Effector memory CD4-positive, alpha-beta T cell (primary cell): ENCODE data around the gene STT3B.
"Not testable (repeated sequence)": the region's sequence is repeated elsewhere in the genome, so short reads cannot be mapped to it uniquely, and the experiment has no call there.

Experiments
- DNase-seq, 3 donors: peaks; one replicate each; pipeline ENCODE4 v3.0.0-alpha.2; 2020
- H3K27ac ChIP-seq: 2 replicates; pipeline ENCODE4 v1.7.0; 2013; ENCODE audit warnings: mild to moderate bottlenecking, low read length, moderate library complexity; ENCODE audit not compliant: insufficient read depth, poor library complexity, severe bottlenecking
- H3K27me3 ChIP-seq: replicated peaks from 2 replicates; pipeline ENCODE4 v1.7.0; 2013; ENCODE audit warnings: mild to moderate bottlenecking, low read length; ENCODE audit not compliant: insufficient read depth, control insufficient read depth, poor library complexity, severe bottlenecking
- H3K36me3 ChIP-seq: 2 replicates; pipeline ENCODE4 v1.7.0; 2013; ENCODE audit warnings: mild to moderate bottlenecking, low read length, moderate library complexity; ENCODE audit not compliant: control insufficient read depth, insufficient read depth
- H3K4me1 ChIP-seq: 2 replicates; pipeline ENCODE4 v1.7.0; 2013; ENCODE audit warnings: low read length, mild to moderate bottlenecking; ENCODE audit not compliant: control insufficient read depth, insufficient read depth, poor library complexity, severe bottlenecking
- H3K4me3 ChIP-seq: 2 replicates; pipeline ENCODE4 v1.7.0; 2013; ENCODE audit warnings: low read length, low read depth, mild to moderate bottlenecking; ENCODE audit not compliant: insufficient read depth, poor library complexity, severe bottlenecking
- H3K9me3 ChIP-seq: 2 replicates; pipeline ENCODE4 v1.7.0; 2013; ENCODE audit warnings: mild to moderate bottlenecking, low read length, moderate library complexity; ENCODE audit not compliant: control insufficient read depth

Gene STT3B

GRCh38 chr3:31499281-31499680, 33.4 kb upstream of the STT3B start:
- H3K4me1 ChIP-seq: no peaks in the 10 kb centered on the region
- H3K4me3 ChIP-seq: no peak overlapping the region
- no peak overlapping the region for H3K27ac ChIP-seq
- H3K27me3 ChIP-seq: no peaks in the 10 kb centered on the region
- no peaks in the 10 kb centered on the region for H3K9me3 ChIP-seq
- DNase-seq: no peak
- no peaks in the 10 kb centered on the region for H3K36me3 ChIP-seq

DNA sequence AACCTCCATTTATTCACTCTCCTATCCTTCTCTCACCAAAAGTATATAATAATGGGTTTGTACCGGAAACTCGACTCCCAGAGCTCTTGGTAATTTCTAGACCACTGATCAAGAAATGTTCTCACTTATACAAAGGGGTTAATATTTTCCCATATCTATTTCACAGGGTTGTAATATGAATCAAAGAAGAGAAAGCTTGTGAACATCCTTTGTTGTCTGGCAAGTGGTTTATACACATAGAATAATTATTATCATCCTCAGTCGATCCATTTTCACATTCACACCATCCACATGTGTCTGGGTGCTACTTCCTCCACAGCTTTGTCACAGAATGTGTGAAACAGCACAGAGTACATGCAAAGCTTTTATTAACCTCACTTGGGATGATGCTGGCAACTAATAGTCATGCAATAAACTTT, 29.9 kb upstream of the STT3B start:
- Histone ChIP-seq H3K9me3 (no peaks in the 10 kb centered on the region), H3K27ac (no peak overlapping the region), H3K27me3 (no peaks in the 10 kb centered on the region), H3K4me3 (no peak overlapping the region), H3K4me1 (peaks cover 6% of the 10 kb centered on the region), H3K36me3 (no peaks in the 10 kb centered on the region)
- DNase-seq: no peak

DNA sequence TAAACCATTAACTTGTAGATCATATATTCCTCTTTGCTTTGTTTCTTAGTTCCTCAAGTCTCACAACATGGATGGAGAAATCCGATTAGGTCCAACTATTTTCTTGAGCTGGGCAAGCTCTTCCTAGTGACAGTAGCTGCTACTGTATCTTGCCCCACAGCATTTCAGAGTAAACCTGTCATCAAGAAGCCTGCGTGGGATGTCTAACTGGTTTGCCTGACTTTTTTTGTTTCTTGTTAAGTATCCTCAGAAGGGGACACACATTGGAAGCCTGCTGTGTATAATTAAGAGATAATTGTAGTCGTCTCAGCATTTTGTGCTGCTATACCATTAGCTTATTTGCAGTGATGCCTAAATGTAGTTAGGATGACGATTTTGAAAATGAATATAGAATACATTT, 29.3 kb upstream of the STT3B start:
- H3K4me1 ChIP-seq: peaks cover 10% of the 10 kb centered on the region
- H3K27ac ChIP-seq: no peak overlapping the region
- no peak for DNase-seq
- no peaks in the 10 kb centered on the region for H3K27me3 ChIP-seq
- H3K36me3 ChIP-seq: no peaks in the 10 kb centered on the region
- H3K9me3 ChIP-seq: no peaks in the 10 kb centered on the region
- no peak overlapping the region for H3K4me3 ChIP-seq

- Histone ChIP-seq H3K9me3 (no peaks in the 10 kb centered on the region), H3K36me3 (no peaks in the 10 kb centered on the region), H3K27me3 (no peaks in the 10 kb centered on the region), H3K27ac (no peak overlapping the region), H3K4me1 (peaks cover 17% of the 10 kb centered on the region), H3K4me3 (no peak overlapping the region)
- no peak for DNase-seq
These were observed 28.5 kb upstream of the STT3B start for GRCh38 chr3:31504230-31504629.

DNA sequence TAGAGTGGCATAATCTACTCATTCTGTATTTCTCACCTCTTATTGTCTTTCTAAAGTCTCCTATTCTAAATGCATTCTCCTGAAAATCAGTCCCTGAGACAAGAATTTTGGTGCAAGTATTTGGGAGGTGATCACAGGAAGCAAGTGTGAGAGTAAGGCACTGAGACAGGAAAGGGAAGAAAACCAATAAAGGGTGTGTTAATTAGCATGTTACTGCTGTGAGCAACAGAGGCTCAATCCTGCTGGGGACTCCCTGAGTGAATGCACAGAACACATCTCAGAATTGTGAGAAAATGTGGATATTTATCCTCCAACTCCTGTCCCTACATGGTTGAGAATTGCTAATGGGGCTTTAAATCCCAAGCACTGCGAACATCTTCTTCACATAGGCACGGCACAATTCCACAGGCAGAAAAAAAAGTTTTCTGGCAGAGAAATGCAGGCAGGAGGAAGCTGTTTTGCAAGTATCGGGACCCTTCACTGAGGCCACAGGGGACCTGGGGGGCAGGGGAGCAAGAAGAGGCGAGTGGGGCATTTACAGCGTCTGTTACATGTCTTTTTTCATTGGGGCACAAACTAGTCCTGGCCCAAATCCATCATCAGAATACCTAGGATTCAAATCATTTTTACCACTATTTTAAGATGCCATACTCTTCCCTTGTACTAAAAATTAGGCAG, 27.2 kb upstream of the STT3B start:
- Histone ChIP-seq H3K27ac (no peak overlapping the region), H3K9me3 (no peaks in the 10 kb centered on the region), H3K4me3 (no peak overlapping the region), H3K36me3 (no peaks in the 10 kb centered on the region), H3K27me3 (no peaks in the 10 kb centered on the region), H3K4me1 (peaks cover 18% of the 10 kb centered on the region)
- no peak for DNase-seq

GRCh38 chr3:31506515-31506914, 26.2 kb upstream of the STT3B start:
- DNase-seq, H3K27me3 ChIP-seq, H3K36me3 ChIP-seq, H3K4me3 ChIP-seq, H3K9me3 ChIP-seq, H3K27ac ChIP-seq: not testable (repeated sequence)
- peaks cover 18% of the 10 kb centered on the region for H3K4me1 ChIP-seq

DNA sequence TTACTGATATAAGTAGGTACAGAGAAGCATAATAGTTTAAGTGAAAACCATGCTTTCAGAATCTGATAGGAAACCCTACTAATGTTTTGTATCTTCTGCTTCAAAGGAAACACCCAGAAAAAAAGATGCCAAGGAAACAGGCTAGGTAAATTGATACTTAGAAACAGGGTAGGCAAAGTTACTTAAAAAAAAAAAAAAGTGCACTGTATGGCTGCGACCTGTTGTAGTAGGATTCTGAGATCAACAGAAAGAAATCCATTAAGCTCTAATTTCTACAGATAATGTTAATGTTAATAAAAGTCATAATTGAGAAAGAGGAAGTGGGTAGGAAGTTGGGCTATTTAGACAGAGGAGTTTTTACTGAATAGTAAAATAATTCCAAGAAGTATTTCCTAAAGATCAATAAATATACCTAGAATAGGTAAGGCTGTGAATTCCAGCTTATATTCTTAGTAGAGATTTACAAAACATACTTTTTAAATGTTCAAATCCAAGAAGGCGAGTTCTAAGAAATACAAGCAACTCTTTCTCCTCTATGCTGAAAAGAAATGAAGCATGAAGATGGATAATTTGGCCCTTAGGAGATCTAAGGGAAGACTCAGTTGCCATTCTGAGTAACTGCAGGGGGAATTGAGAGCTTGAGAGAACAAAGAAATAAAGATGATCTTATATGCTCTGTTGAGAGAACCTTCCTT, 24.1 kb upstream of the STT3B start:
- H3K9me3 ChIP-seq: no peaks in the 10 kb centered on the region
- peaks cover 18% of the 10 kb centered on the region for H3K4me1 ChIP-seq
- H3K4me3 ChIP-seq: no peak overlapping the region
- no peak overlapping the region for H3K27ac ChIP-seq
- no peaks in the 10 kb centered on the region for H3K27me3 ChIP-seq
- no peaks in the 10 kb centered on the region for H3K36me3 ChIP-seq
- DNase-seq: no peak

- Histone ChIP-seq H3K9me3 (no peaks in the 10 kb centered on the region), H3K27me3 (no peaks in the 10 kb centered on the region), H3K4me3 (no peak overlapping the region), H3K36me3 (no peaks in the 10 kb centered on the region), H3K4me1 (peaks cover 18% of the 10 kb centered on the region), H3K27ac (no peak overlapping the region)
- DNase-seq: no peak
These were observed 23.5 kb upstream of the STT3B start for GRCh38 chr3:31509147-31509728.

DNA sequence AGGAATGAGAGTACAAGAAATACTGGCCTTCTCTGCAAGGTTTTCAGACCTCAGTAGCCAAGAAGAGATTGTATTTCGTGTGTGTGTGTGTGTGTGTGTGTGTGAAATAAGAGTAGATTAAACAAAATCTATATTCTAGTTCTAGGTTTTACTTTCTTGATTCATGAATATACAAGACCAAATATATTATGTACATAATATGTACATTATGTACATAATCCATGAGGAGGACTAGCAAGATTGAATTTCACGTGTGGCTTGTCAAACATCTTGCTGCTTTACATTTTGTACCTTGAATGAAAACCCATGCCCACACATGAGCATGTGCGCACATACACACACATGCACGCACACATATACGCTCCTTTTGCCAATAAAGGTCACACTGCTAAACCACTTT, 18.2 kb upstream of the STT3B start:
- H3K36me3 ChIP-seq: no peaks in the 10 kb centered on the region
- H3K4me3 ChIP-seq: no peak overlapping the region
- no peak for DNase-seq
- no peaks in the 10 kb centered on the region for H3K27me3 ChIP-seq
- H3K27ac ChIP-seq: no peak overlapping the region
- no peaks in the 10 kb centered on the region for H3K9me3 ChIP-seq
- H3K4me1 ChIP-seq: no peaks in the 10 kb centered on the region
